H1 (cell line): ENCODE results near the gene DYNC1H1.

Experiments used
- CBX5 ChIP-seq: fragments of 300-800, 300-1000 bp; sonication (generic); IDR thresholded peaks from 2 replicates; pipeline ENCODE4 v1.7.1; 2016; ENCODE audit warnings: antibody characterized with exemption, low read length, low read depth
- EGR1 ChIP-seq: IDR thresholded peaks from 2 replicates; pipeline ENCODE4 v1.6.1; 2011; ENCODE audit warnings: low read depth, low read length, borderline replicate concordance
- GABPA ChIP-seq: IDR thresholded peaks from 2 replicates; pipeline ENCODE4 v1.6.1; 2011; ENCODE audit warnings: mild to moderate bottlenecking, low read length, moderate library complexity, borderline replicate concordance; ENCODE audit not compliant: insufficient read depth
- HDAC6 ChIP-seq: IDR thresholded peaks from one replicate; pipeline ENCODE4 v1.7.1; 2012; ENCODE audit warnings: low read depth, mild to moderate bottlenecking, inconsistent platforms, low read length, moderate library complexity
- NRF1 ChIP-seq: IDR thresholded peaks from 2 replicates; pipeline ENCODE4 v1.6.1; 2011; ENCODE audit warnings: mild to moderate bottlenecking, low read depth, low read length, improper control_type of control experiment
- POLR2A ChIP-seq, 2 experiments: IDR thresholded peaks; 1 replicate in 1 of 2; 2 replicates in 1 of 2; pipeline ENCODE4 v1.6.1; 2011; ENCODE audit warnings: low read depth in 2 of 2, low read length in 2 of 2, mild to moderate bottlenecking in 2 of 2; ENCODE audit errors: control extremely low read depth in 1 of 2
- POLR2AphosphoS5 ChIP-seq: IDR thresholded peaks from 2 replicates; pipeline ENCODE4 v1.6.1; 2011; ENCODE audit warnings: low read depth, low read length
- RXRA ChIP-seq: IDR thresholded peaks from 2 replicates; pipeline ENCODE4 v1.6.1; 2011; ENCODE audit warnings: low read depth, mild to moderate bottlenecking, low read length, moderate library complexity; ENCODE audit not compliant: insufficient read depth
- TF ChIP-seq, protein P1 (sequence below), 3 experiments: IDR thresholded peaks; 1 replicate in 2 of 3; 2 replicates in 1 of 3; pipeline versions ENCODE4 v1.5.1 to v1.6.1; 2011; ENCODE audit warnings: low read length in 3 of 3, mild to moderate bottlenecking in 3 of 3, inconsistent platforms in 2 of 3, low read depth in 1 of 3, moderate library complexity in 1 of 3; ENCODE audit not compliant: insufficient read depth in 1 of 3; ENCODE audit errors: control extremely low read depth in 1 of 3
- TF ChIP-seq, protein P2 (sequence below): IDR thresholded peaks from 2 replicates; pipeline ENCODE4 v1.6.1; 2011; ENCODE audit warnings: low read depth, mild to moderate bottlenecking, low read length; ENCODE audit not compliant: insufficient read depth

GRCh38 chr14:102050026-102050405 is 85.6 kb downstream of the DYNC1H1 start:
- no peak for TF ChIP-seq POLR2AphosphoS5
- TF ChIP-seq, protein P1, sequence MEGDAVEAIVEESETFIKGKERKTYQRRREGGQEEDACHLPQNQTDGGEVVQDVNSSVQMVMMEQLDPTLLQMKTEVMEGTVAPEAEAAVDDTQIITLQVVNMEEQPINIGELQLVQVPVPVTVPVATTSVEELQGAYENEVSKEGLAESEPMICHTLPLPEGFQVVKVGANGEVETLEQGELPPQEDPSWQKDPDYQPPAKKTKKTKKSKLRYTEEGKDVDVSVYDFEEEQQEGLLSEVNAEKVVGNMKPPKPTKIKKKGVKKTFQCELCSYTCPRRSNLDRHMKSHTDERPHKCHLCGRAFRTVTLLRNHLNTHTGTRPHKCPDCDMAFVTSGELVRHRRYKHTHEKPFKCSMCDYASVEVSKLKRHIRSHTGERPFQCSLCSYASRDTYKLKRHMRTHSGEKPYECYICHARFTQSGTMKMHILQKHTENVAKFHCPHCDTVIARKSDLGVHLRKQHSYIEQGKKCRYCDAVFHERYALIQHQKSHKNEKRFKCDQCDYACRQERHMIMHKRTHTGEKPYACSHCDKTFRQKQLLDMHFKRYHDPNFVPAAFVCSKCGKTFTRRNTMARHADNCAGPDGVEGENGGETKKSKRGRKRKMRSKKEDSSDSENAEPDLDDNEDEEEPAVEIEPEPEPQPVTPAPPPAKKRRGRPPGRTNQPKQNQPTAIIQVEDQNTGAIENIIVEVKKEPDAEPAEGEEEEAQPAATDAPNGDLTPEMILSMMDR (IDR thresholded peaks at IDR 0.05; ENCODE audit: control extremely low read depth in 1 of 3, insufficient read depth in 1 of 3, low read depth in 1 of 3, low read length in 3 of 3): no peak
- no peak for TF ChIP-seq POLR2A (IDR thresholded peaks at IDR 0.05; ENCODE audit: control extremely low read depth in 1 of 2, low read depth in 2 of 2, low read length in 2 of 2)
- TF ChIP-seq EGR1: no peak
- TF ChIP-seq NRF1: no peak
- no peak for TF ChIP-seq CBX5
- TF ChIP-seq HDAC6: no peak
- TF ChIP-seq GABPA: no peak
- no peak for TF ChIP-seq RXRA
- TF ChIP-seq, protein P2, sequence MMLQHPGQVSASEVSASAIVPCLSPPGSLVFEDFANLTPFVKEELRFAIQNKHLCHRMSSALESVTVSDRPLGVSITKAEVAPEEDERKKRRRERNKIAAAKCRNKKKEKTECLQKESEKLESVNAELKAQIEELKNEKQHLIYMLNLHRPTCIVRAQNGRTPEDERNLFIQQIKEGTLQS: no peak
